Hematopoietic multipotent progenitor cell treated with erythropoietin and hydrocortisone succinate and interleukin-3 and kit ligand, for 17 days (in vitro differentiated cells): Measurements from ENCODE around the gene CCT2.
"Not testable (repeated sequence)": the region's sequence is repeated elsewhere in the genome, so short reads cannot be mapped to it uniquely, and the experiment has no call there.

ENCODE experiments used
- DNase-seq: peaks from one replicate; pipeline ENCODE4 v3.0.0-alpha.2; 2015; ENCODE audit warnings: low spot score

Gene CCT2

GRCh38 chr12:69589082-69589481 lies 3.8 kb downstream of the CCT2 start:
- DNase-seq, result no peak

GRCh38 chr12:69595689-69596088 lies 10.4 kb downstream of the CCT2 start:
- DNase-seq, result peak; percentile 81

GRCh38 chr12:69598174-69598753 lies 13.0 kb downstream of the CCT2 start:
- no peak for DNase-seq

GRCh38 chr12:69600804-69601203 lies 15.5 kb downstream of the CCT2 start:
- no peak for DNase-seq

- no peak for DNase-seq
These were observed 16.9 kb downstream of the CCT2 start for GRCh38 chr12:69601962-69602685.

- DNase-seq, result no peak
These were observed 17.7 kb downstream of the CCT2 start for GRCh38 chr12:69602954-69603353.

- not testable (repeated sequence) for DNase-seq
These were observed 18.3 kb downstream of the CCT2 start for GRCh38 chr12:69603556-69603955.

GRCh38 chr12:69604275-69604674 lies 19.0 kb downstream of the CCT2 start:
- DNase-seq, result not testable (repeated sequence)

GRCh38 chr12:69608114-69608513 lies 22.9 kb downstream of the CCT2 start:
- DNase-seq, result peak; percentile 80

- DNase-seq, result no peak
These were observed 24.9 kb downstream of the CCT2 start for GRCh38 chr12:69610126-69610525.

- DNase-seq, result no peak
These were observed 25.5 kb downstream of the CCT2 start, which contains the start of gene LRRC10 for GRCh38 chr12:69610729-69611128. Gene LRRC10, minus strand, starts transcription at chr12:69610907. Its CDS starts 69 bp downstream, at chr12:69610838.

- no peak for DNase-seq
These were observed 28.1 kb downstream of the CCT2 start for GRCh38 chr12:69613351-69613750.

- DNase-seq, result no peak
These were observed 30.8 kb downstream of the CCT2 start for GRCh38 chr12:69616025-69616424.

- DNase-seq, result no peak
These were observed 33.8 kb downstream of the CCT2 start for GRCh38 chr12:69619050-69619449.

- DNase-seq, result no peak
These were observed 34.8 kb downstream of the CCT2 start for GRCh38 chr12:69620077-69620476.

- no peak for DNase-seq
These were observed 35.7 kb downstream of the CCT2 start for GRCh38 chr12:69620921-69621320.

GRCh38 chr12:69621551-69621950 lies 36.3 kb downstream of the CCT2 start:
- DNase-seq, result no peak

- DNase-seq, result peak; percentile 98
These were observed 38.7 kb downstream of the CCT2 start for GRCh38 chr12:69623970-69624369.

GRCh38 chr12:69627501-69627900 lies 42.2 kb downstream of the CCT2 start:
- no peak for DNase-seq

GRCh38 chr12:69630191-69630590 lies 44.9 kb downstream of the CCT2 start:
- DNase-seq, result peak; percentile 46

GRCh38 chr12:69633061-69633460 lies 47.8 kb downstream of the CCT2 start:
- DNase-seq, result peak; percentile 56

GRCh38 chr12:69639400-69640016 lies 54.2 kb downstream of the CCT2 start:
- DNase-seq, result peak; percentile 88

- no peak for DNase-seq
These were observed 56.3 kb downstream of the CCT2 start for GRCh38 chr12:69641546-69641945.
